ENCODE measurements around the gene NUP93.

DNA sequence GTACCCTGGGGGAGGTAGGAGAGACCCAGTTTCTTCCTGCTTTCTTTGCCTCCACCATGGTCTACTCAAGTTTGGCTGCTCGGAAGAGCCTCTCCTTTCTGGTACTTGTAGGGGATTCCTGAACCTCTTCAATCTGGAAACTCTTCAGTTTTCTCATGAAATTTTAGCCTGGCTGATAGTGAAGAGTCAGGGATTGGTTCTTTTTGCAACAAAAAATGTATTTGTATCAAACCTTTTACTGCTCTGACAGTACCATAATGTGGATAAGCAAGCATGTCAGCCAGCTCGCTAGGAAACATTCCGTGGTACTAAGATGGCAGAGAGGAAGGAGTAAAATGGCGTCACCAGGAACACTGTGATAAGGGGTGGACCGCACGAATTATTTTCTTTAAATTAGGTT lies 55.4 kb downstream of the NUP93 start:
- TF ChIP-seq, protein P1, sequence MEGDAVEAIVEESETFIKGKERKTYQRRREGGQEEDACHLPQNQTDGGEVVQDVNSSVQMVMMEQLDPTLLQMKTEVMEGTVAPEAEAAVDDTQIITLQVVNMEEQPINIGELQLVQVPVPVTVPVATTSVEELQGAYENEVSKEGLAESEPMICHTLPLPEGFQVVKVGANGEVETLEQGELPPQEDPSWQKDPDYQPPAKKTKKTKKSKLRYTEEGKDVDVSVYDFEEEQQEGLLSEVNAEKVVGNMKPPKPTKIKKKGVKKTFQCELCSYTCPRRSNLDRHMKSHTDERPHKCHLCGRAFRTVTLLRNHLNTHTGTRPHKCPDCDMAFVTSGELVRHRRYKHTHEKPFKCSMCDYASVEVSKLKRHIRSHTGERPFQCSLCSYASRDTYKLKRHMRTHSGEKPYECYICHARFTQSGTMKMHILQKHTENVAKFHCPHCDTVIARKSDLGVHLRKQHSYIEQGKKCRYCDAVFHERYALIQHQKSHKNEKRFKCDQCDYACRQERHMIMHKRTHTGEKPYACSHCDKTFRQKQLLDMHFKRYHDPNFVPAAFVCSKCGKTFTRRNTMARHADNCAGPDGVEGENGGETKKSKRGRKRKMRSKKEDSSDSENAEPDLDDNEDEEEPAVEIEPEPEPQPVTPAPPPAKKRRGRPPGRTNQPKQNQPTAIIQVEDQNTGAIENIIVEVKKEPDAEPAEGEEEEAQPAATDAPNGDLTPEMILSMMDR (IDR thresholded peaks at IDR 0.05; ENCODE audit: insufficient read depth, low read length, poor library complexity, severe bottlenecking), result no peak
- TF ChIP-seq EZH2phosphoT487 (conservative IDR thresholded peaks at IDR 0.05; ENCODE audit: low read length), result no peak

Data from SU-DHL-6 (cell line).